ENCODE results near the gene PREX1.

Gene PREX1

GRCh38 chr20:48729538-48729937, 98.3 kb downstream of the PREX1 start:
- no peak for DNase-seq

GRCh38 chr20:48728042-48728825, 99.6 kb downstream of the PREX1 start:
- DNase-seq, result no peak

GRCh38 chr20:48727226-48727625, 100.6 kb downstream of the PREX1 start:
- no peak for DNase-seq

- DNase-seq, result no peak
Observed at GRCh38 chr20:48725555-48725991, 102.2 kb downstream of the PREX1 start.

- no peak for DNase-seq
Observed at GRCh38 chr20:48724891-48725554, 102.8 kb downstream of the PREX1 start.

- DNase-seq, result no peak
Observed at GRCh38 chr20:48724382-48724781, 103.4 kb downstream of the PREX1 start.

GRCh38 chr20:48723308-48724264, 104.2 kb downstream of the PREX1 start:
- no peak for DNase-seq

- DNase-seq, result no peak
Observed at GRCh38 chr20:48722737-48723191, 105.0 kb downstream of the PREX1 start.

GRCh38 chr20:48722002-48722731, 105.6 kb downstream of the PREX1 start:
- DNase-seq, result no peak

GRCh38 chr20:48721324-48722001, 106.3 kb downstream of the PREX1 start:
- no peak for DNase-seq

- no peak for DNase-seq
Observed at GRCh38 chr20:48720256-48720985, 107.4 kb downstream of the PREX1 start.

GRCh38 chr20:48719598-48720255, 108.1 kb downstream of the PREX1 start:
- no peak for DNase-seq

GRCh38 chr20:48718786-48719578, 108.8 kb downstream of the PREX1 start:
- DNase-seq, result no peak

- DNase-seq, result no peak
Observed at GRCh38 chr20:48717680-48718223, 110.0 kb downstream of the PREX1 start.

- no peak for DNase-seq
Observed at GRCh38 chr20:48717095-48717672, 110.6 kb downstream of the PREX1 start.

GRCh38 chr20:48716541-48716940, 111.3 kb downstream of the PREX1 start:
- no peak for DNase-seq

- no peak for DNase-seq
Observed at GRCh38 chr20:48716086-48716485, 111.7 kb downstream of the PREX1 start.

- no peak for DNase-seq
Observed at GRCh38 chr20:48714764-48715163, 113.0 kb downstream of the PREX1 start.

All from NCI-H187 treated with DMSO at 0.1 percent for 48 hours (cell line).